ENCODE measurements around the gene PKP1.

PKP1 gene

DNA sequence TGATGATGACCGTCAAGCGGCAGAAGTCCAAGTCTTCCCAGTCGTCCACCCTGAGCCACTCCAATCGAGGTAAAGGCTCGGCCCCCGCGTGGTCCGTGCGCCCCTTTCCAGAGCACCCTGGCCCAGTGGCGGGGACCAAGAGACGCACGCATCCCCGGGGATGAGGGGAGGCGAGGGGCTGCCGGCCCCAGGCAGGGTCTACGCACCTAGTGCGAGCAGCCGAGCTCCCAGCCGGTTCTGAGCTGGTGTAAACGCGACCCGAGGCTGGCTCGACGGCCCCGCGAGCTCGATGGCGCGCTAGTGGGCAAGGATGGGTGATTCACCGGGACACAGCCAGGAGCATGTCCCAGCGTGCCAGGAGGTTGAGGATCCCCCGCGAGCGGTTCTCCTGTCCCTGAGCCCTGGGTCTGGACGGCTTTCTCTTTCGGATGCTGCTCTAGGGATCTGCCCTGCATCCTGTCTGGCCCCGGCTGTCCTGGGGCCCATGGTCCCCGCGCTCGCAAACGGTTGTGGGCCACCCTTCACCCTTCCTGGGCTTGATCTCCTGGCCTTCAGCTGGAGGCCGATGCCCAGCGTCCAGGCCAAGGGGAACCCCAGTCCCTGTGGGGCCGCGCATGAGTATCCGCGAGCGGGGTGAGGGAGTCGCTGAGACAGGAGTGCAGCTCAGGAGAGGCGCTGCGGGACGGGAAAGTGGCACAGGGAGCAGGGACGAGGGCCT is 689 bp downstream of the PKP1 start:
- DNase-seq, result no peak

GRCh38 chr1:201284636-201285035 is 1.3 kb downstream of the PKP1 start:
- DNase-seq, result no peak

DNA sequence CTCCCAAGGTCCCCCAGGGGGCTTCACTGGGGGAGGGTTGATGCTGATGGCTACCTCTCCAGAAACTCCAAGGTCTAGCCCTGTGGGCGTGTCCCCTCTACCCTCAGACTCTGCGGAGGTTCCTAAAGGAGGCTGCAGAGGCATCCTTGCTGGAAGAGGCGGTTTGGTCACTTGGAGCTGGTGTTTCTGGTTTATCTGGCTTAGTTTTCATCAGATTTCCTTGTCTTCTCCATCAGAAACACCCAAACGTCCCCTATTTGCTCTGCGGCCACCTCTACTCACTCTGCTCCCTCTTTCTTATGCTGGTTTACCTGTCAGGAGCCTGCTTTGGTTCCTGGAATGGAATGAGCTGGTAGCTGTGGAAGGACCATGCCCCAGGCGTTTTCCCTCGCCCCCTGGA is 2.5 kb downstream of the PKP1 start:
- no peak for DNase-seq

DNA sequence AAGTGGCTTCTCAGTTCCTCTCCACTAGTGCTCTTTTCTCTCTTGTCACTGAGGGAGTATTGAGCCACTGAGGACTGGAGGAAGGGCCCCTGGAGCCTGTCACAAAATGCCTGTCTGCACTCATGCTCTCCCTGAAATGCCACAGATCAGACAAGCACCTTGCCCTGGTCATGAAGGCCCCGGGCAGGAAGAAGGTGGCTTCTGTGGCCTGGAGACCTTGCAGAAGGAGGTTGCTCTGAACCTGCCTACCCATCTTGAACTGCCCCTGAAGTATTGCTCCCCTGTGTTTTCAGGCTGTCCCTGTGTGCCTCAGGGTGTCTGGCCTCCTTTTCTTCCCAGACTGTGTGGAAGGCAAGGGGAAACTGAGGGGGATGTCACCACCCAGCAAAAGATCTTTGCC is 3.1 kb downstream of the PKP1 start:
- no peak for DNase-seq

DNA sequence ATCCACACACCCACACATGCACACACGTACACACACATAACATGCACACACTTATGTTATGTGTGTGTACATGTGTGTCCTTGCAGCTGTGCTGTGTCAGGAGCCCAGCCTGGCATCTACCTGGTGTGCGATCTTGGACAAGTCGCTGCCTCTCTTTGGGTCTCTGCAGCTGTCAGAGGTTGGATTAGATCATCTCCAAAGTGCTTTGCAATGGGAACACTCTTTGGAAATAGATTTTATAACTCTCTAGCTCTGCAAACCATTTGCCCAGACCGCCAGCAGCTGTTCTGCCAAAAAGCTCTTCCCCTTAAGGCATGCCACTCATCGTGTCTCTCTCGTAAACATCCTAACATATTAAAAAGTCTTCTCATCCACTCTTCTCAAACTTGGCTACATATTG is 4.7 kb downstream of the PKP1 start:
- DNase-seq, result no peak

- DNase-seq, result no peak
These were observed 5.5 kb downstream of the PKP1 start for GRCh38 chr1:201288765-201289164.

- DNase-seq, result no peak
These were observed 7.2 kb downstream of the PKP1 start for GRCh38 chr1:201290551-201290950.

DNA sequence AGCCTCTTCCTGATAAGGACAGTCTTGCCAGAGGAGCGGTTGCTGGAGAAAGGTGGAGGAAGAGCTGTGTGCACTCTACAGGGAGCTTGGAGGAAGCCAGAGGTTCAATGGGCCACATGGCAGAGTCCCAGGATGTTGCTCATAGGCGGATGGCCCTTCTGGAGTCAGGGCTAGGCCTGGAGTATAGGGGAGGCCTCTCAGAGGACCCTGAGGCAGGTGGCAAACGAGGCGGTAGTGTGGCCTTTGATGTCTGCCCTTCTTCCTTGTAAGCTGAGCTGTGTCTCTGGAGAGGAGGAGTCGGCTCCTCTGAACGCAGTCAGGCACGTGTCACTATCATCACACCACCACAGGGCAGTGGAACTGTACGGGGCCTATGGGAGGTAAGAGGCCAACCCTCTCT is 8.6 kb downstream of the PKP1 start:
- no peak for DNase-seq

DNA sequence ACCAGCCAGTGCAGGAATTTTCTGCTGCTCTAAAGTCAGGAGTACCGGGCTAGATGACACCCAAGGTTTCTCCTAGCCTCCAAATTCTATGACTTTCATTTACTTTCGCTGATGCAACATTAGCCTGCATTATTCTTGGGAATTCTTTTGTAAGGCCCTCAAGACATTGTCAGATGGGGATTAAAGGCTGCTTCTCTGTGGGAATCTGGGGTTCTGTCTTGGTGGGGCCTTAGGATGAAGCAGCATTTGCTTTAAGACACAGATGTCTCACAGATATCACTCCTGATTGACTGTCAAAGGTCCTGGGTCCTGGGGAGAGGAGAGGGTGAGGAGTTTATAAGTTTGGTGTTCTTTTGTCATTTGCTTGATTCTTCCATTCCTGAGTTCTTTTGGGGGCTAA is 11.6 kb downstream of the PKP1 start:
- DNase-seq, result no peak

DNA sequence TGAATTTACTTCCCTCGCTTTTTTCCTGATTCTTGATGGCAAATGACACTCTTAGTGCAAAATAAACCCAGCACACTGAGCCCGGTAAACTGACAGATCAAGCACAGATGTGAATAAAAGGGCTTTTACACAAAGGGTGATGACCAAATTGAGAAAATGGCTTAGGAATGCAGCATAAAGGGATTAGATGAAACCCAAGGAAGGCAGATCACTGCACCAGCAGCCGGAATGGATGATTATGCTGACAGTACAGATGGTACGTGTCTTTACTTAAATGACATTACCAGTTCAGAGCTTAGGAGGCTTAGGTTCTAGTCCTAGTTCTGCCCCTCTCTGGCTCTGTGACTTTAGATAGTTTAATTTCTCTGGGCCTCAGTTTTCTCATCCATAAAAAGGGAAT is 12.0 kb downstream of the PKP1 start:
- DNase-seq, result no peak

- DNase-seq, result no peak
These were observed 12.6 kb downstream of the PKP1 start for GRCh38 chr1:201295861-201296260.

GRCh38 chr1:201296352-201296751 is 13.0 kb downstream of the PKP1 start:
- DNase-seq, result no peak

GRCh38 chr1:201298396-201299381 is 15.4 kb downstream of the PKP1 start:
- DNase-seq, result no peak

DNA sequence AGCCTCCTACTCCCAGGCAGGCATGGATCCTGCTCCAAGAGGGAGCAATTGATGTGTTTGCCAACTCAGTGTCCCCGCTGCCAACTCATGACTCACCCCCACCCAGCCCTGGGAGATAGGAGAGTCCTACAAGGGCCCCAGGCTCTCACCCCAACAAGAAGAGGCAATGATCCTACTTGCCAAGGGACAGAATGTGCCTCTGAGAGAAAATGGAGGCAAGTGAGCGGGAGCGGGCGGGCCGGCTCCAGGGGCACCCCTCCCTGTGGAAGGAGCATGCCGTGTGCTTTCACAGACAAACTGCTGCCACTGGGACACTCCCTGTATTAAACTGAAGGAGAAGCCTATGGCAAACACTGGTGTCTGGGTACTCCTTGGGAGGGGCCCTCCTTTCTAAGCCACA is 16.7 kb downstream of the PKP1 start:
- DNase-seq, result no peak

DNA sequence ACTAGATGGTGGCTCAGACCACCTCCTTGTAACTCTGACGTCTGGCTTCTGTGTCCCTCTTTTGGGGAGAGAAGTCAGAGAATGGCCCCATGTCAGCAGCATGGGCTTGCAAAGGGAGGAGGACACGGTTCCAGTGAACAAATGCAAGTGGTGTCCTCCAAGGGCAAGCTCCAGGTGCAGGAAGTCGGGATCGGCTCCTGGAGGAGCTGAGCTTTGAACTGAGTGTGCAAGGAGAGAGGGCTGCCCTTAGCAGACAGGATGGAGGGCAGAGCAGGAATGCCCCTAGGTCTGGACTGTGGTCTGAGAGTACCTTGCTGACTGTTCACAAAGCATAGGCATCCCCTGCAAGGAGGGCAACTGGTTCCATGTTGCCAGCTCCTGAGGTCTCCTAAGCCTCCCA is 17.3 kb downstream of the PKP1 start:
- no peak for DNase-seq

DNA sequence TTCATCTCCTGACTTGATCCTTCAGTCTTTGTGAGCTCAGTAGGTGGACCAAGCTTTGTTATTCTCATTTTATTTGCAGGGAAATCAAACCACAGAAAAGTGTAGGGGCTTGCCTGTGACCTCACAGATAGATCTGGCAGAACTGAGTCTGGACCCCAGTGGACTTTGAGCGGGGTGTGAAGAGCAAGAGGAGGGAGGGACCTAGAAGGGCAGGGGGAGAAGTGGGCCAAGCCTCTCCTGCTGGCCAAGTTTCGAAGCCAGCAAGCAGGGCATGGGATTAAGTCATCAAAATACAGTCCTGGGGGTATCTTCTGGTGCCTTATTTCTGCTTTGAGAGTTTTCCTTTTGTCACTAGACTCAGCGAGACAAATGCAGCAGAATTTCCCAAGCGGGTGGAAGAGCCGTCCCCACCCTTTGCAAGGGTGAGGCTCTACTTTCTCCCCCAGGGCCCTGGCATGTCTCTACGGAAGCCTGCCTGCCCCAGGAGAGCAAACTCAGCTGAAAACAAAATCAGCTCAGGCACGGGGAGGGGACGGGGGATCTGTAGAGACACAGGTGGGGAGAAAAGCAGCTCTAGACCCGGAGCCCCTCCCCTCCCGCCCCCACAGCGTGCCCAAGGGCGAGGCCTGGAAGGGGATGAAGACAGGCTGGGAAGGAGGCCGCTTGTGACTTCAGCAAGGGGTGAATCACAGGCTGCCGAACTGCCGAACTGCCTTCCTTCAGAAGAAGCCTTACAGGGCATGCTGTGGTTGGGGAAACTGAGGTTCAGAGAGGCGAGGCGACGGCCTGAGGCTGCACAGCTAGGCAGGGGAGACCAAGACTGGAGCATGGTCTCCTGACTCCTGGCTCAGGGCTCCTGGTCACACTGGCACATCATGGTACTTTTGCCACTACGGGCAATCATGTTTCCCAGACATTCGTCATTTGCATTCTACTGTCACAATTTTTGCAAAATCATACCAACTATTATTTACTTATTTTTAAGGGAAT is 19.2 kb downstream of the PKP1 start:
- no peak for DNase-seq

- no peak for DNase-seq
These were observed 20.8 kb downstream of the PKP1 start for GRCh38 chr1:201304126-201304525.

GRCh38 chr1:201305815-201306214 is 22.5 kb downstream of the PKP1 start:
- DNase-seq, result no peak

GRCh38 chr1:201307231-201307630 is 23.9 kb downstream of the PKP1 start:
- no peak for DNase-seq

- no peak for DNase-seq
These were observed 24.6 kb downstream of the PKP1 start for GRCh38 chr1:201307760-201308499.

GRCh38 chr1:201309416-201309815 is 26.1 kb downstream of the PKP1 start:
- no peak for DNase-seq
